Adrenal gland (tissue), 12 donors: ENCODE results near the gene REEP3. TPM values are rescaled to one million over a fixed set of nuclear protein-coding genes. Genes with fewer than 3 reads are reported as not detected.

Experiments used
- DNase-seq, 7 donors: peaks; one replicate each; pipeline ENCODE4 v3.0.0-alpha.2; 2019 to 2020
- H3K27ac ChIP-seq, 5 donors: fragments of 200-600 bp; sonication (generic) in 4 of 5; 1 replicate in 3 of 5; 2 replicates in 2 of 5; pipeline versions ENCODE4 v1.5.1 to v1.8.0; 2016 to 2020; ENCODE audit warnings: mild to moderate bottlenecking in 1 of 5
- H3K27me3 ChIP-seq: fragments of 200-600 bp; 2 replicates; pipeline ENCODE4 v1.8.0; 2021
- H3K36me3 ChIP-seq, 2 donors: fragments of 200-600 bp; replicated peaks in 1 of 2; 1 replicate in 1 of 2; 2 replicates in 1 of 2; pipeline versions ENCODE4 v1.5.1 to v1.8.0; 2018 to 2022
- H3K4me1 ChIP-seq, 2 donors: fragments of 200-600 bp; replicated peaks in 1 of 2; 1 replicate in 1 of 2; 2 replicates in 1 of 2; pipeline versions ENCODE4 v1.5.1 to v1.8.0; 2018 to 2021
- H3K4me3 ChIP-seq, 4 donors: fragments of 200-600 bp; sonication (generic) in 3 of 4; one replicate each; pipeline ENCODE4 v1.5.1; 2016 to 2018
- H3K9me3 ChIP-seq, 3 donors: fragments of 200-600 bp; sonication (generic) in 1 of 3; replicated peaks in 1 of 3; 1 replicate in 2 of 3; 2 replicates in 1 of 3; pipeline versions ENCODE4 v1.5.1 to v1.8.0; 2016 to 2021
- CTCF ChIP-seq, 6 experiments: fragments of 450-650 bp in 4 of 6; fragments of 200-600 bp in 2 of 6; sonication (generic) in 1 of 6; IDR thresholded peaks; 1 replicate in 5 of 6; 2 replicates in 1 of 6; pipeline versions ENCODE4 v1.5.1 to v1.8.0; 2016 to 2021; ENCODE audit warnings: antibody characterized with exemption in 6 of 6, mild to moderate bottlenecking in 2 of 6, moderate library complexity in 1 of 6
- POLR2A ChIP-seq, 2 donors: fragments of 450-650 bp; IDR thresholded peaks; one replicate each; pipeline ENCODE4 v1.6.1; 2017; ENCODE audit warnings: antibody characterized with exemption in 2 of 2, mild to moderate bottlenecking in 2 of 2, moderate library complexity in 1 of 2
- WGBS, 4 donors: extraction: QIAGEN DNeasy Blood & Tissue Kit in 2 of 4; methylation state at CpG; one replicate each; pipeline versions ENCODE4 v1.1.5 to v1.1.7; 2013 to 2017; 5-methylcytosine and 5-hydroxymethylcytosine counted together
- intact Hi-C, 2 donors: fragments of 100-400 bp; cut with DNase I; formaldehyde crosslinking; loops; one replicate each; pipeline versions ENCODE4 v1.14.1 to v1.15.0; 2022 to 2023
- polyA plus RNA-seq, 3 donors: library from polyadenylated mRNA; stranded (reverse); fragments of 200-250 nt in 2 of 3; fragments of 350-450 nt in 1 of 3; fragmentation: Illumina TruSeq in 1 of 3; extraction: RNeasy Lipid Tissue Mini Kit (QIAGEN cat#74804) in 1 of 3; gene quantifications; one replicate each; pipeline ENCODE4 v1.2.3, GENCODE V29; 2013 to 2014
- small RNA-seq, 2 donors: library from RNA; depleted of rRNA; stranded (forward); fragments of <200 nt; gene quantifications; one replicate each; pipeline ENCODE3, GENCODE V24; 2016
- total RNA-seq, 9 donors: library from RNA; depleted of rRNA in 4 of 9; stranded (reverse); fragments of >200 nt in 4 of 9; fragments of 120-200 nt in 1 of 9; fragmentation: NEBNext Ultra II Directional in 1 of 9; extraction: Animal tissue kit (Norgen Biotek cat#: 25700) in 1 of 9; gene quantifications; one replicate each; pipeline versions ENCODE4 v1.1.0 to v1.2.4, GENCODE V29; 2013 to 2023
- donor health status: healthy with polysubstance abuse.
- donor health status: Bipolar disorder and iron deficiency.
- donor health status: DM: yes; HTN: yes; CAD: no.
- donor health status: DM: no; HTN: no; CAD: no.
- donor health status: DM: no; HTN: no; CAD: no.
- donor health status: DM: yes; HTN: yes; CAD: no.

REEP3 gene
- total and polyA plus RNA-seq, 12 donors: 5.1 to 79.8 (median 48.1) TPM

- Histone ChIP-seq H3K9me3 (no peaks in the 10 kb centered on the region), H3K27me3 (no peaks in the 10 kb centered on the region), H3K4me3 (no peak overlapping the region), H3K27ac (peak overlapping the region in 2 of 5 donors; percentile 7 to 60), H3K4me1 (peaks cover 2 to 22% of the 10 kb centered on the region in 2 donors), H3K36me3 (no peaks in the 10 kb centered on the region)
- DNase-seq: no peak
- TF ChIP-seq POLR2A (IDR thresholded peaks at IDR 0.05): no peak
- TF ChIP-seq CTCF (IDR thresholded peaks at IDR 0.05): no peak
- 80 to 89% (median 87%) methylated on average over 3 of the region's 3 CpGs for WGBS, 4 donors
- intact Hi-C loops: no loop called here
Observed at GRCh38 chr10:63672491-63672890, 151.3 kb downstream of the REEP3 start.

GRCh38 chr10:63673246-63673645 is 152.0 kb downstream of the REEP3 start:
- Histone ChIP-seq H3K27ac (no peak overlapping the region), H3K4me1 (peaks cover 0 to 14% of the 10 kb centered on the region in 2 donors), H3K9me3 (no peaks in the 10 kb centered on the region), H3K4me3 (no peak overlapping the region), H3K36me3 (no peaks in the 10 kb centered on the region), H3K27me3 (no peaks in the 10 kb centered on the region)
- WGBS, 4 donors: 78 to 93% (median 86%) methylated on average over 6 to 7 of the region's 7 CpGs
- intact Hi-C loops: no loop called here
- TF ChIP-seq CTCF (IDR thresholded peaks at IDR 0.05): no peak
- no peak for TF ChIP-seq POLR2A (IDR thresholded peaks at IDR 0.05)
- DNase-seq: no peak

- no peaks in the 10 kb centered on the region for H3K9me3 ChIP-seq
- H3K36me3 ChIP-seq: no peaks in the 10 kb centered on the region
- H3K27me3 ChIP-seq: no peaks in the 10 kb centered on the region
- intact Hi-C loops: no loop called here
- TF ChIP-seq CTCF (IDR thresholded peaks at IDR 0.05) (no peak), POLR2A (IDR thresholded peaks at IDR 0.05) (no peak)
- no peak for DNase-seq
- peaks cover 0 to 14% of the 10 kb centered on the region in 2 donors for H3K4me1 ChIP-seq
- H3K4me3 ChIP-seq: no peak overlapping the region
- H3K27ac ChIP-seq: no peak overlapping the region
Observed at GRCh38 chr10:63673846-63674245, 152.6 kb downstream of the REEP3 start.

Small RNA genes lying within 50 kb of the gene (small RNA-seq; reads per million reads assigned to genes)
- gene AC022022.1: 0 reads per million in 2 donors

Other genes starting within 250 kb of the REEP3 start
- gene JMJD1C, start 55.4 kb upstream of the REEP3 start, total RNA-seq: 100 to 1,000 TPM in 2 of 9 donors, 10 to 100 TPM in 7; 36.0 to 124 (median 61.4) TPM
- 10 to 100 TPM; 36.1 to 64.4 (median 48.1) TPM for gene JMJD1C, start 55.4 kb upstream of the REEP3 start, polyA plus RNA-seq